GM12874 (cell line): ENCODE data around the gene TAS2R4.

Experiments
- CTCF ChIP-seq: IDR thresholded peaks from 2 replicates; pipeline ENCODE4 v1.5.1; 2011; ENCODE audit warnings: low read depth, mild to moderate bottlenecking, control low read depth, low read length, moderate library complexity; ENCODE audit not compliant: insufficient read depth

Gene TAS2R4, protein sequence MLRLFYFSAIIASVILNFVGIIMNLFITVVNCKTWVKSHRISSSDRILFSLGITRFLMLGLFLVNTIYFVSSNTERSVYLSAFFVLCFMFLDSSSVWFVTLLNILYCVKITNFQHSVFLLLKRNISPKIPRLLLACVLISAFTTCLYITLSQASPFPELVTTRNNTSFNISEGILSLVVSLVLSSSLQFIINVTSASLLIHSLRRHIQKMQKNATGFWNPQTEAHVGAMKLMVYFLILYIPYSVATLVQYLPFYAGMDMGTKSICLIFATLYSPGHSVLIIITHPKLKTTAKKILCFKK

DNA sequence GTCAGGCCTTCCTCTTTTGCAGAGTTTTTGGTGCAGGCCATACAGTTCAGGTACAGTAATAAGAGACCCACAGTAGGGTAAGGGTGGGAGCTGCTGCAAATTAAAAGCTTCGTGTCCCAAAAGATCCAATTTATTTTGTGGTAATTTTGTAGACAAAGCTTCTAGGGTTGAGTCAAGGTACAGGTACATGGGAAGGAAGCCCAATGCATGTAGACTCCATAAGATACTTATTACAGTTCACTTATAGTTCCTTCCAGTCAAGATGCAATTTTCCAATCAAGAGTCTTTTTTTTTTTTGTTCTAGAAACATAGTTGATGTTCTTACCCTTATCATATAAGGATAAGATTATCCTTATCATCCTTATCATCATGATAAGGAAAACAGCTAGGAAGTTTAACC is at the start of gene TAS2R4:
TSS of gene TAS2R4 (plus strand) at position 301 of the 400 bp plus-strand sequence. CDS start 1,815 bp downstream, outside the sequence.
- no peak for TF ChIP-seq CTCF

DNA sequence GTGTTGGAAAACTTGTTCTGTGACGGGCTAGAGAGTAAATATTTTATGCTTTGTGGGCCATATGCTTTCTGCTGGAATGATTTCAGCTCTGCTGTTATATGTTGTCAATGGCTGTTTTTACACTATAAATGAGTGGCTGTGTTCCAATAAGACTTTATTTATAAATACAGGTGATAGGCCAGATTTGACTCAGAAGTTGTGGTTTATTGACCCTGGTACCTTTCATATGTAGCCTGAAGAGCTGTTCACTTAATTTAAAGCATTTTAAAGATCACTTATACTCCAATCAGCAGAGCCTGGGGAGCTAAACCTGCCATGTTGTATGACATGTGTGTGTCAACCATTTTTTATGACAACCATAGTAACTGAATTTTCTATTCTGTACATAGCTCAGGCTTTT is 47.5 kb upstream of the TAS2R4 start:
- no peak for TF ChIP-seq CTCF

DNA sequence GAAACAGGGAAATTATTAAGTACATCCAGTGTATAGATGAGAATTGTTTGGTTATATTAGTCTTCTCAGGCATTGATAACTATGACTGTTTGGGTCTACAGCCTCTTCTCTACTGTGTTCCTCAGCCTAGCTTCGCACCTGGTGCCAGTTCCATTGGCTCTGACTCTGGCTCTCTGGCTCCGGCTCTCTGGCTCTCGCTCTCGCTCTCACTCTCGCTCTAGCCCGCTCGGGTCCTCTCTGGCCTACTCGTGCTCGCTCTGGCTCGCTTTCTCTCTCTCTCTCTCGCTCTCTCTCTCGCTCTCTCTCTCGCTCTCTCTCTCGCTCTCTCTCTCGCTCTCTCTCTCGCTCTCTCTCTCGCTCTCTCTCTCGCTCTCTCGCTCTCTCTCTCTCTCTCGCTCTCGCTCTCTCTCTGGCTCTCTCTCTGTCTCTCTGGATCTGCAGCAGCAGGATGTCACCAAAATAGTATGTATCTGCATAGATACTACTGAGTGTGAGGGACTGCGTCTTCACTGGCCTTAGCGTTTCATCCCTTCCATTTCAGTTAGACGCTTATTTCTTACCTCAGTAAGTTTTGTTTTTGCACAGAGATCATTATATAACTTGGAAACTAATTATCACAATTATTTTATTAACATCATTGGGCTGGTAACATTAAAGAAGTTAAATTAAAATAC is 44.9 kb upstream of the TAS2R4 start:
- TF ChIP-seq CTCF, result no peak

- no peak for TF ChIP-seq CTCF
Measured at GRCh38 chr7:141737118-141737835, 39.2 kb upstream of the TAS2R4 start.

GRCh38 chr7:141737836-141738591 is 38.5 kb upstream of the TAS2R4 start, which contains the start of gene SSBP1:
Gene SSBP1, plus strand, starts transcription at chr7:141738358. Its CDS starts 809 bp downstream, at chr7:141739167.
- TF ChIP-seq CTCF, result peak; percentile 77

DNA sequence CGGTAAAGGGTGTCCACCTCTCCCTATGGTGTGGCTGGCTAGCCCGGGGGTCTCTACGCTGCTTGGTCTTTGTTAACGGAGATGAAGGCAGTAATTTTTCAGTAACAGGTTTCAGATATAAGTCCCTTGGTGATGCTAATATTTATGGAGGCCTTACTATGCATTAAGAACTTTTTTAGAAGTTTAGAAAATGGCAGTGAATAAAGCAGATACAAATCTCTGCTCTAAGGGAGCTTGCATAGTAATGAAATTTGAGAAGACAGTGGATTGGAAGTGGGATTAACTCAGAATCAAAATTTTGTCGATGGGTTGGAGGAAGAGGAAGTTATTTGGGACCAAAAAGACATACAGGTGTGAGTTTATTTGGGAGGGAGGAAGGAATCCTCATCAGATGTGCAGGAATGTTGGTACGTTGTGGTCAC is 37.9 kb upstream of the TAS2R4 start:
- peak; percentile 25; the same call in 1 of the 2 replicates for TF ChIP-seq CTCF
